T47D (cell line): ENCODE data around the gene UGDH.
"Not testable (repeated sequence)": the region's sequence is repeated elsewhere in the genome, so short reads cannot be mapped to it uniquely, and the experiment has no call there.

Experiments
- DNase-seq, 2 experiments: peaks; one replicate each; pipeline versions ENCODE4 v3.0.0 to v3.0.0-alpha.2; 2011 to 2012; ENCODE audit warnings: low read depth in 1 of 2, low spot score in 1 of 2
- JUND ChIP-seq: IDR thresholded peaks from 2 replicates; pipeline ENCODE4 v1.6.1; 2012; ENCODE audit warnings: low read depth
- in situ Hi-C: cut with HindIII; loops from 2 replicates; pipeline ENCODE4 v1.10.0; 2016; ENCODE audit warnings: low sequenced_read_pairs, low pct_unique_long_range_greater_than_20kb

Gene UGDH

GRCh38 chr4:39544580-39545315 lies 17.5 kb upstream of the UGDH start:
- no peak for TF ChIP-seq JUND
- in situ Hi-C loops = no loop called here
- no peak for DNase-seq

- in situ Hi-C loops = not testable (repeated sequence)
- DNase-seq = peak in 1 of 2 experiments; percentile 40
These were observed 16.8 kb upstream of the UGDH start for GRCh38 chr4:39544080-39544479.

DNA sequence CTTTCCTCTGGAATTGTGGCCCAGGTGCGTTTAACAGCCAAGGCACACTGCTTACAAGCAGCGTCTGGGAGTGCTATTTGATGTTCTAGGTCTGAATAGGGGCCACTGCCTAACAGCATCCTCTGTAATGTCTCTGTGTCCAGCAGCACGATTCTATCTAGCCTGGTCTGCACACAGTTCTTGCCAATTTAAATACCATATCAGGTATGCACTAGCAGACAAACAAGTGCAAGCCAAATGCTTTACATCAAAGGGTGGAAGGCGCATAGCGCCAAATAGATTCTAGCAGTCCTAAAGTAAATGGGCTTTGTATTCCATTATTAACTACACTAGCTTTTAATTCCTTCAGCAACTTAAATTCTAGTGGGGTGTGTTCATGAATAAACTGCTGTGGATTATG lies 15.8 kb upstream of the UGDH start:
- in situ Hi-C loops = no loop called here
- TF ChIP-seq JUND = no peak
- DNase-seq = no peak

DNA sequence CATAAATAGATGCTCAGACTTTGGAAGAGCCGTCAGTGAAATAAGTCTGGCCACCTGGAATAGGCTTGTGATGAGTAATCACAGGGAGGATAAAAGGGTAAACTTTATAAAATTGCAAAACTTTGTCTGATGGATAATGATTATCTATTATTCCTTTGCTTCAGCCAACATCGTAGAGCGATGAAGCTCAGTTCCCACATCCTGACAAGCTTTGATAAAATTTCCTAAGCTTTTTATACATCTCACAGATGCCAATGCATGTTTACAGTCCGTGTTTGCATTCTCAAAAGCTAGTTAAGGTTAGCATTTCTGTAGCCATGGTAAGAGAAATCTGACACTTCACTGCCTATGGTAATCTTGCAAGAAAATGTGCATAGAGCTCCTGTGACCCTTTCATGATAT lies 15.4 kb upstream of the UGDH start:
- no peak for DNase-seq
- in situ Hi-C loops = no loop called here
- no peak for TF ChIP-seq JUND

- TF ChIP-seq JUND = no peak
- DNase-seq = no peak
- in situ Hi-C loops = no loop called here
These were observed 14.9 kb upstream of the UGDH start for GRCh38 chr4:39541987-39542610.

DNA sequence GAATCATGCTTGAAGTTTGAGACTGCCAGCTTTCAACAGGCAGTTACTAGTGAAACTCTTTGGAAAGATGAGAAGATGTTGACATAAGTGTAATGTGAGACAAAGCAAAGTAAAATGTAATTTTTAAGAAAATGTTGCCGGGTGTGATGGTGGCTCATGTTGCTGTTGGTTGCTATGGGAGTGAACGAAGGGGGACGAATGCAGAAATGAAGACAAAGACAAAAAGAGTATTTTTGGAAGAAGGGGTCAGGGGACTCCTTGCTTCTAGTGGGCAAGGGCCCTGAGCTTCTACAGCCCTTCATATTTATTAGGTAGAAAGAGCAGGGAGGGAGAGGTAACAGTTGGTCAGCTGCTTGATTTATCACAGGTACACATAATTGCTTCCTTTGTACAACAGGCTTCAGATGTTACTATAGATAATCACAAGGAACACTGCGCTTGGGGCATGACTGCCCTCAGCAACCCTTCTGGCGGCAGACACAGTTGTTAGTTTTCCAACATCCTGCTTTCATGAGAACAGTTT lies 11.9 kb upstream of the UGDH start:
- in situ Hi-C loops = no loop called here
- DNase-seq = peak in 1 of 2 experiments; percentile 70
- TF ChIP-seq JUND = no peak

DNA sequence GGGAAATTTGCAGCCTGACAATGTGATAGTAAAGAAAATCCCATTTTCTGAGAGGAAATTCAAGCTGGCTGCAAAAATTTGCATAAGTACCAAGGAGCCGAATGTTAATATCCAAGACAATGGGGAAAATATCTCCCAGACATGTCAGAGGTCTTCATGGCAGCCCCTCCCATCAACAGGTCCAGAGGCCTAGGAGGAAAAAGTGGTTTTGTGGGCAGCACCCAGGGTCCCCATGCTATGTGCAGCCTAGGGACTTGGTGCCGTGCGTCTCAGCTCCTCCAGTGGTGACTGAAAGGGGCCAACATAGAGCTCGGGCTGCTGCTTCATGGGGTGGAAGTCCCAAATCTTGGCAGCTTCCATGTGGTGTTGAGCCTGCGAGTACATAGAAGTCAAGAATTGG lies 6.3 kb upstream of the UGDH start:
- no peak for DNase-seq
- no peak for TF ChIP-seq JUND
- in situ Hi-C loops = no loop called here

DNA sequence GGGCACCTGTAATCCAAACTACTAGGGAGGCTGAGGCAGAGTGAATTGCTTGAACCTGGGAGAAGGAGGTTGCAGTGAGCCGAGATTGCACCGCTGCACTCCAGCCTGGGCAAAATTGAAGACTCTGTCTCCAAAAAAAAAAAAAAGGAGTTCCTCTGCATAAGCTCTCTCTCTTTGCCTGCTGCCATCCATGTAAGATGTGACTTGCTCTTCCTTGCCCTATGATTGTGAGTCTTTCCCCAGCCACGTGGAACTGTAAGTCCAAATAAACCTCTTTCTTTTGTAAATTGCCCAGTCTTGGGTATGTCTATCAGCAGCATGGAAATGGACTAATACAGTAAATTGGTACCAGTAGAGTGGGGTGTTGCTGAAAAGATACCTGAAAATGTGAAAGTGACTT lies 5.0 kb upstream of the UGDH start:
- in situ Hi-C loops, DNase-seq: not testable (repeated sequence)

- no peak for TF ChIP-seq JUND
- in situ Hi-C loops = no loop called here
- no peak for DNase-seq
These were observed 3.4 kb upstream of the UGDH start for GRCh38 chr4:39530682-39531081.

DNA sequence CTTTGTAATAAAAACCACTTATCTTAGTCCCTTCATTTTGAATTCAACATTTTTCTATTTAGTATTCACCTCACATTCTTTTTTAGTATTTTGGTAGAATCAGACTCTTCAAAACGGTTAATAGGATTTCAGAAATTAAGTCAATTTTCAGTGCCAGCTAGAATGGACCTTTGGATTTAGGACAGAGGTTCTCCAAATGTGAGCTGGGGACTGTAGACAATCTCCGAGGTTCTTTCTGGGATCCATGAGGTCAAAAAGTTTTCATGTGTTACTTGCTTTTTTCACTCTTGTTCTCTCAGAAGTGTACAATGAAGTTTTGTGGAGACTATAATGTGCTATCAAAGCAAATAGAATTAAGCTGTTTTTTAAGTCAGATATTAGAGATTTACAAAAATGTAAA lies 2.3 kb upstream of the UGDH start:
- in situ Hi-C loops = no loop called here

DNA sequence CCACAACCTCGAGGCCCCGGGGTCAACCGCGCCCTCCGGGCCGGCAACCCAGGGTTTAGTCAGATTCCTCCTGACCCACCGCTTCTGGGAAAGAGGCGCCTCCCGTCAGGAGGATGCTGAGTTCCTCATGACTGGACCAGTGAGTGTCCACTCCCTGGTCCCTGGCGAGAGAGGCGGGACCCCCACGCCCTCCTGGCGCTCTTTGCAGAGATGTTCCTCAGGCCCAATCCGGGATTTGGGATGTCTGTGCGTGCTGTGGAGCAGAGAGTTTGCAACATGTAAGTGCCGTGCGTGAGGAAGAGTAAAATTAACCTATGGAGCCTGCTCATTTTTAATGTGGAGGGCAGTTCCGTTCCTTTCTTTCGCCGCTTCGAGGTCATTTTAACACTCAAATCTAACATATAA lies 824 bp upstream of the UGDH start:
- in situ Hi-C loops = no loop called here
- TF ChIP-seq JUND = no peak
- no peak for DNase-seq

More for the DNA sequence above, 2.3 kb upstream of the UGDH start:
- no peak for TF ChIP-seq JUND
- DNase-seq = no peak

DNA sequence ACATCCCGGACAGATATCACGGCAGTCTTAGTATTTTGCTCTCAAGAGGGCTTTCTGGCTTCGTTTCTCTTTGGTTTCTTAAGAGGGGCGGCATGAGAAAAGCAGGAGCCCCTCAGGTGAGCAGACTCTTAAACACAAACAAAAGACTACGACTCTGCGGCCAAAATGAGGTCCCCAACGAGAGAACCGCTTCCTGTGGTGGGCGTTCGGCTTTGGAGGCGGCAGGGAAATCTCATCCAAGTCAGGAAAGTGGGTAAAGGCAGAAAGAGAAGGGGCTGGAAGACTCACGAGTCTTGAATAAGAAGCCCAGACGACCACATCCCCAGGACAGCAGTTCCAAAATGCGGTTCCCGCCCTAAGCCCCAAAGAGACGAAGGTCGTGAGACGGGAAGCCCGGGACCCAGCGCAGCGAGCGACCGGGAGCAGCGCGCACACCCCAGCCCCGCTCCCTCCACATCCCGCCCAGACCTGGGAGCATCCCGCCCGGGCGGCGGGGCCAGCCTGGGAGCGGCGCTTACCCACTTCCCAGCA lies 409 bp downstream of the UGDH start:
- in situ Hi-C loops = no loop called here
- no peak for DNase-seq
- TF ChIP-seq JUND = no peak
